ENCODE data around the gene CAPN10. TPM values are rescaled to one million over a fixed set of nuclear protein-coding genes. Genes with fewer than 3 reads are reported as not detected.

CAPN10 gene
- total and polyA plus RNA-seq, 12 donors, result 4.7 to 158 (median 25.1) TPM

- no peak for TF ChIP-seq CTCF (IDR thresholded peaks at IDR 0.05)
- TF ChIP-seq POLR2A (IDR thresholded peaks at IDR 0.05), result no peak
- WGBS, 4 donors, result 88 to 92% (median 88%) methylated on average over 11 to 23 of the region's 23 CpGs; no CpG with 5 or more reads in 1 of the 4 donors
- H3K27ac ChIP-seq, result no peak overlapping the region
- no peaks in the 10 kb centered on the region for H3K4me1 ChIP-seq (replicated peaks in 1 of 2)
- H3K27me3 ChIP-seq, result no peaks in the 10 kb centered on the region
- H3K9me3 ChIP-seq (replicated peaks in 1 of 3), result no peaks in the 10 kb centered on the region
- peaks cover 0 to 29% of the 10 kb centered on the region in 2 donors for H3K36me3 ChIP-seq (replicated peaks in 1 of 2)
- H3K4me3 ChIP-seq, result no peak overlapping the region
- DNase-seq, result peak in 4 of 7 donors; percentile 5 to 19 (median 13)
- intact Hi-C loops (cut with DNase I), result no loop called here
Measured at GRCh38 chr2:240596491-240596931, 10.0 kb downstream of the CAPN10 start.

GRCh38 chr2:240597054-240597418 lies 10.5 kb downstream of the CAPN10 start:
- H3K36me3 ChIP-seq (replicated peaks in 1 of 2), result peaks cover 0 to 24% of the 10 kb centered on the region in 2 donors
- DNase-seq, result peak in 3 of 7 donors; percentile 6 to 12 (median 6)
- intact Hi-C loops (cut with DNase I), result no loop called here

GRCh38 chr2:240597419-240598181 lies 11.1 kb downstream of the CAPN10 start:
- 60 to 95% (median 88%) methylated on average over 1 to 22 of the region's 22 CpGs for WGBS, 4 donors
- TF ChIP-seq CTCF (IDR thresholded peaks at IDR 0.05), result no peak
- TF ChIP-seq POLR2A (IDR thresholded peaks at IDR 0.05), result no peak
- Histone ChIP-seq H3K27me3 (no peaks in the 10 kb centered on the region), H3K27ac (no peak overlapping the region), H3K4me3 (no peak overlapping the region), H3K4me1 (replicated peaks in 1 of 2) (no peaks in the 10 kb centered on the region), H3K36me3 (replicated peaks in 1 of 2) (peaks cover 0 to 21% of the 10 kb centered on the region in 2 donors), H3K9me3 (replicated peaks in 1 of 3) (no peaks in the 10 kb centered on the region)
- DNase-seq, result peak in 3 of 7 donors; percentile 5 to 18 (median 8)
- intact Hi-C loops (cut with DNase I), result no loop called here

More at GRCh38 chr2:240597054-240597418, 10.5 kb downstream of the CAPN10 start:
- Histone ChIP-seq H3K9me3 (replicated peaks in 1 of 3) (no peaks in the 10 kb centered on the region), H3K4me1 (replicated peaks in 1 of 2) (no peaks in the 10 kb centered on the region), H3K27me3 (no peaks in the 10 kb centered on the region), H3K4me3 (no peak overlapping the region), H3K27ac (no peak overlapping the region)
- WGBS, 4 donors, result 88 to 92% (median 90%) methylated on average over 7 to 10 of the region's 10 CpGs
- TF ChIP-seq CTCF (IDR thresholded peaks at IDR 0.05), result no peak
- no peak for TF ChIP-seq POLR2A (IDR thresholded peaks at IDR 0.05)

- peak in 2 of 7 donors; percentile 4 to 7 for DNase-seq
- H3K9me3 ChIP-seq (replicated peaks in 1 of 3), result no peaks in the 10 kb centered on the region
- intact Hi-C loops (cut with DNase I), result no loop called here
- WGBS, 4 donors, result 85 to 94% (median 93%) methylated on average over 6 to 17 of the region's 17 CpGs
- H3K4me3 ChIP-seq, result no peak overlapping the region
- H3K36me3 ChIP-seq (replicated peaks in 1 of 2), result peaks cover 0 to 21% of the 10 kb centered on the region in 2 donors
- no peaks in the 10 kb centered on the region for H3K27me3 ChIP-seq
- no peak overlapping the region for H3K27ac ChIP-seq
- no peak for TF ChIP-seq CTCF (IDR thresholded peaks at IDR 0.05)
- no peak for TF ChIP-seq POLR2A (IDR thresholded peaks at IDR 0.05)
- H3K4me1 ChIP-seq (replicated peaks in 1 of 2), result no peaks in the 10 kb centered on the region
Measured at GRCh38 chr2:240598311-240598911, 11.9 kb downstream of the CAPN10 start.
